SK-N-SH (cell line): ENCODE data around the gene KRT80. TPM values are rescaled to one million over a fixed set of nuclear protein-coding genes. Genes with fewer than 3 reads are reported as not detected.
A peak's percentile ranks its signal among the peaks of the same experiment; 100 is the strongest.

Experiments
- CTCF ChIA-PET: fragments of 300-600, 350-600 bp; formaldehyde crosslinking; extraction: SDS; loops from one replicate; lab custom pipeline; 2021; lab: Yijun Ruan, JAX
- POLR2A ChIA-PET: fragments of 350-600 bp; sonication (Branson Sonifier 250); formaldehyde crosslinking; extraction: SDS; loops from one replicate; lab custom pipeline; 2020; ENCODE audit warnings: antibody characterized with exemption, inconsistent platforms; lab: Yijun Ruan, JAX
- DNase-seq: peaks from one replicate; pipeline ENCODE4 v3.0.0; 2012
- H2AFZ ChIP-seq: fragments of 200-600 bp; sonication (generic); 2 replicates; pipeline ENCODE4 v1.8.1; 2016; ENCODE audit warnings: antibody characterized with exemption, mild to moderate bottlenecking, low read depth
- H3F3A ChIP-seq: fragments of 200-600 bp; sonication (generic); replicated peaks from 2 replicates; pipeline ENCODE3; 2016; ENCODE audit warnings: antibody characterized with exemption, mild to moderate bottlenecking; ENCODE audit not compliant: insufficient read depth
- H3K27ac ChIP-seq, 2 experiments: fragments of 200-500 bp in 1 of 2; fragments of 200-600 bp in 1 of 2; sonication (Bioruptor generic) in 1 of 2; sonication (generic), shearing (Covaris generic) in 1 of 2; 2 replicates each; pipeline versions ENCODE4 v1.5.1 to v1.6.1; 2014 to 2016; ENCODE audit warnings: low read depth in 2 of 2, inconsistent platforms in 1 of 2, low read length in 1 of 2, mild to moderate bottlenecking in 1 of 2, mixed read lengths in 1 of 2
- H3K27me3 ChIP-seq: fragments of 200-600 bp; sonication (generic), shearing (Covaris generic); 2 replicates; pipeline ENCODE4 v1.6.1; 2016; ENCODE audit warnings: mixed run types; ENCODE audit not compliant: insufficient read depth
- H3K36me3 ChIP-seq, 2 experiments: fragments of 200-500 bp in 1 of 2; fragments of 200-600 bp in 1 of 2; sonication (Bioruptor generic) in 1 of 2; sonication (generic) in 1 of 2; replicated peaks in 1 of 2; 2 replicates each; pipeline versions ENCODE3 to v1.5.1; 2014 to 2016; ENCODE audit warnings: low read length in 1 of 2, mild to moderate bottlenecking in 1 of 2; ENCODE audit not compliant: insufficient read depth in 2 of 2, control insufficient read depth in 1 of 2
- H3K4me1 ChIP-seq, 2 experiments: fragments of 200-500 bp in 1 of 2; fragments of 200-600 bp in 1 of 2; sonication (Bioruptor generic) in 1 of 2; sonication (generic), shearing (Covaris generic) in 1 of 2; 2 replicates each; pipeline versions ENCODE4 v1.5.1 to v1.6.1; 2014 to 2016; ENCODE audit warnings: low read depth in 1 of 2, low read length in 1 of 2, mixed run types in 1 of 2; ENCODE audit not compliant: insufficient read depth in 2 of 2, control insufficient read depth in 1 of 2
- H3K4me2 ChIP-seq: fragments of 200-600 bp; sonication (generic), shearing (Covaris generic); 2 replicates; pipeline ENCODE4 v1.6.1; 2017; ENCODE audit warnings: mixed run types
- H3K4me3 ChIP-seq, 2 experiments: fragments of 200-500 bp in 1 of 2; fragments of 200-600 bp in 1 of 2; sonication (Bioruptor generic) in 1 of 2; sonication (generic), shearing (Covaris generic) in 1 of 2; 2 replicates each; pipeline versions ENCODE4 v1.5.1 to v1.8.1; 2014 to 2016; ENCODE audit warnings: low read depth in 2 of 2, inconsistent platforms in 1 of 2, low read length in 1 of 2, mild to moderate bottlenecking in 1 of 2, mixed read lengths in 1 of 2, moderate library complexity in 1 of 2
- H3K79me2 ChIP-seq: fragments of 200-600 bp; sonication (generic); 2 replicates; pipeline ENCODE4 v1.8.1; 2017; ENCODE audit warnings: mild to moderate bottlenecking; ENCODE audit not compliant: insufficient read depth
- H3K9ac ChIP-seq: fragments of 200-600 bp; sonication (generic); 2 replicates; pipeline ENCODE4 v1.6.1; 2017; ENCODE audit warnings: mixed run types
- H3K9me2 ChIP-seq: fragments of 200-600 bp; sonication (generic); 2 replicates; pipeline ENCODE4 v1.6.1; 2017; ENCODE audit warnings: mixed run types
- H3K9me3 ChIP-seq: fragments of 200-600 bp; sonication (generic); 2 replicates; pipeline ENCODE4 v1.6.1; 2017; ENCODE audit warnings: mixed run types, mild to moderate bottlenecking, moderate library complexity
- H4K20me1 ChIP-seq: fragments of 200-600 bp; sonication (generic); 2 replicates; pipeline ENCODE4 v1.6.1; 2017; ENCODE audit warnings: mild to moderate bottlenecking, mixed run types; ENCODE audit not compliant: insufficient read depth
- CHD2 ChIP-seq: fragments of 150-350 bp; IDR thresholded peaks from 2 replicates; pipeline ENCODE4 v1.6.1; 2018; ENCODE audit warnings: low read length; ENCODE audit not compliant: partially characterized antibody
- EP300 ChIP-seq, 2 experiments: IDR thresholded peaks; 2 replicates each; pipeline versions ENCODE4 v1.4.0 to v1.6.1; 2012; ENCODE audit warnings: borderline replicate concordance in 1 of 2, low read depth in 1 of 2, low read length in 1 of 2
- FOXJ3 ChIP-seq: sonication (generic); formaldehyde crosslinking; IDR thresholded peaks from 2 replicates; pipeline ENCODE4 v1.5.1; 2020; ENCODE audit warnings: mild to moderate bottlenecking, missing genetic modification reagents
- FOXM1 ChIP-seq: IDR thresholded peaks from 2 replicates; pipeline ENCODE4 v1.4.0; 2012; ENCODE audit warnings: low read depth, mild to moderate bottlenecking
- GABPA ChIP-seq: IDR thresholded peaks from 2 replicates; pipeline ENCODE4 v1.4.0; 2012; ENCODE audit warnings: low read depth, mild to moderate bottlenecking
- GATA2 ChIP-seq: sonication (generic); formaldehyde crosslinking; IDR thresholded peaks from 2 replicates; pipeline ENCODE4 v1.5.0; 2020; ENCODE audit warnings: mild to moderate bottlenecking, missing genetic modification reagents
- JUND ChIP-seq: IDR thresholded peaks from 2 replicates; pipeline ENCODE4 v1.4.0; 2012
- MEF2A ChIP-seq: IDR thresholded peaks from 2 replicates; pipeline ENCODE4 v1.4.0; 2012; ENCODE audit warnings: low read depth, borderline replicate concordance
- MXI1 ChIP-seq: IDR thresholded peaks from 2 replicates; pipeline ENCODE4 v1.6.1; 2012; ENCODE audit warnings: mild to moderate bottlenecking, low read depth, low read length, improper control_type of control experiment
- NRF1 ChIP-seq: IDR thresholded peaks from 2 replicates; pipeline ENCODE4 v1.6.1; 2012; ENCODE audit warnings: low read depth, mild to moderate bottlenecking, low read length
- RFX5 ChIP-seq: IDR thresholded peaks from 2 replicates; pipeline ENCODE4 v1.6.1; 2012; ENCODE audit warnings: mild to moderate bottlenecking, improper control_type of control experiment, low read length
- RXRA ChIP-seq: IDR thresholded peaks from 2 replicates; pipeline ENCODE4 v1.4.0; 2012; ENCODE audit warnings: low read depth, mild to moderate bottlenecking, borderline replicate concordance
- YY1 ChIP-seq: IDR thresholded peaks from 2 replicates; pipeline ENCODE4 v1.4.0; 2012; ENCODE audit warnings: low read depth, mild to moderate bottlenecking
- WGBS: methylation state at CpG from one replicate; pipeline ENCODE4 v1.1.6; 2017; ENCODE audit warnings: low lambda C conversion rate; 5-methylcytosine and 5-hydroxymethylcytosine counted together
- polyA plus RNA-seq, 3 experiments: library from polyadenylated mRNA; depleted of rRNA; stranded (reverse); fragments of >200 nt; gene quantifications; 2 replicates each; pipeline ENCODE4 v1.2.3, GENCODE V29; 2012
- TF ChIP-seq, protein P1 (sequence below): IDR thresholded peaks from 2 replicates; pipeline ENCODE4 v1.4.0; 2012; ENCODE audit warnings: low read depth
- TF ChIP-seq, protein P2 (sequence below): fragments of 150-350 bp; IDR thresholded peaks from 2 replicates; pipeline ENCODE4 v1.6.1; 2016; ENCODE audit warnings: mild to moderate bottlenecking, low read depth, low read length
- TF ChIP-seq, protein P3 (sequence below): fragments of 200-600 bp; sonication (generic); IDR thresholded peaks from 2 replicates; pipeline ENCODE4 v1.6.1; 2017; ENCODE audit warnings: antibody characterized with exemption, mild to moderate bottlenecking, moderate library complexity
- TF ChIP-seq, protein P4 (sequence below): IDR thresholded peaks from 2 replicates; pipeline ENCODE4; 2012

KRT80 gene
- polyA plus RNA-seq, 1 of the 3 experiments (the other 2 are of a cell fraction) = 14.9 TPM

DNA sequence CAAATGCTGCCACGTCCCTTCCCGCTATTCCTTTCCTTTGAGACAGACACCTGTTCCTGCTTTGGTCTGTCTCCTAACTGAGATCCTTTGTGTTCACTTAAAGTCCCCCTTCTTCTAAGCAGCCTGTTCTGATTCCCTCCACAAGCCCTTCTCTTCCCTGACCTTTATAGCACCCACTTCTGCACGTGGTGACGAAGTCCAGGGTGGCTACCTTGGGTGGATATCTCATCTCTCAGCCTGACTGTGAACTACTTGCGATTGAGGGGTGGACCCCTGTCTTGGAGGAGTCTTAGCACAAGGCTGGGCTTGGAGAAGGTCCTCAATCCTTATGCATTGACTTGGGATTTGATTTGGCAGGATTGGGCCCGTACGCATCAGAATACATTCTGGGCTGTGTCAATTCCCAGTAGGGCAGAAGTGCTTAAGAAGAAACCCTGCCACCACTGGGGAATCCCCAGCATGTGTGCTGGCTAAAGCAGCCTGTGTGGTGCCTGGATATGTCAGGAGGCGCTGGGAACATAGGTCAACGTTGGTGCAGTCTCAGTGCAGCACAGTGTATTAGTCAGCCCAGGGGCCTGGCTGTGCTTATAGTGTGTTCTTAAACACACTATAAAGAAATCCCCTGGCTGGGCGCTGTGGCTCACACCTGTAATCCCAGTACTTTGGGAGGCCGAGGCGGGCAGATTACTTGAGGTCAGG is 23.6 kb downstream of the KRT80 start:
- Histone ChIP-seq H3K4me2 (no peak overlapping the region), H3K36me3 (no peaks in the 10 kb centered on the region), H3K9ac (no peak overlapping the region), H4K20me1 (no peaks in the 10 kb centered on the region), H3K27ac (no peak overlapping the region), H3K27me3 (no peaks in the 10 kb centered on the region), H2AFZ (no peak overlapping the region), H3K4me3 (no peak overlapping the region), H3K9me3 (no peaks in the 10 kb centered on the region), H3F3A (peaks cover 14% of the 10 kb centered on the region), H3K9me2 (no peaks in the 10 kb centered on the region), H3K4me1 (peaks cover 10 to 31% of the 10 kb centered on the region in 2 experiments; a peak in 3 of 4 replicates), H3K79me2 (no peaks in the 10 kb centered on the region)
- DNase-seq = no peak
- CTCF ChIA-PET = interaction anchor here (0.7 to 2.7 kb wide), 8 partner anchors 54 to 202 kb away, joined by 3 to 12 read pairs (median 3); no protein-coding TSS in a partner anchor
- no peak for TF ChIP-seq FOXM1
- TF ChIP-seq, protein P1, sequence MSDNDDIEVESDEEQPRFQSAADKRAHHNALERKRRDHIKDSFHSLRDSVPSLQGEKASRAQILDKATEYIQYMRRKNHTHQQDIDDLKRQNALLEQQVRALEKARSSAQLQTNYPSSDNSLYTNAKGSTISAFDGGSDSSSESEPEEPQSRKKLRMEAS = peak; percentile 21; the same call in 1 of the 2 replicates
- TF ChIP-seq RFX5 = no peak
- no peak for TF ChIP-seq YY1
- TF ChIP-seq EP300 (IDR thresholded peaks at IDR 0.05; ENCODE audit: borderline replicate concordance in 1 of 2, low read depth in 1 of 2, low read length in 1 of 2) = no peak
- POLR2A ChIA-PET = no interaction called here
- 73% methylated on average over 9 of the region's 12 CpGs for WGBS

GRCh38 chr12:52167526-52167925 is 24.3 kb downstream of the KRT80 start:
- 68% methylated on average over 3 of the region's 3 CpGs for WGBS
- ChIA-PET POLR2A (no interaction called here), CTCF (interaction anchor here (0.7 to 1.3 kb wide), 5 partner anchors 54 to 203 kb away, joined by 3 to 4 read pairs (median 3); no protein-coding TSS in a partner anchor)
- Histone ChIP-seq H3K4me3 (no peak overlapping the region), H3K27ac (no peak overlapping the region), H3K36me3 (no peaks in the 10 kb centered on the region), H3K9me2 (no peaks in the 10 kb centered on the region), H3K4me1 (peaks cover 10 to 26% of the 10 kb centered on the region in 2 experiments; a peak in 3 of 4 replicates), H3F3A (peaks cover 14% of the 10 kb centered on the region), H3K79me2 (no peaks in the 10 kb centered on the region), H3K9me3 (no peaks in the 10 kb centered on the region)
- DNase-seq = no peak
- no peak for TF ChIP-seq CHD2
- TF ChIP-seq, protein P2, sequence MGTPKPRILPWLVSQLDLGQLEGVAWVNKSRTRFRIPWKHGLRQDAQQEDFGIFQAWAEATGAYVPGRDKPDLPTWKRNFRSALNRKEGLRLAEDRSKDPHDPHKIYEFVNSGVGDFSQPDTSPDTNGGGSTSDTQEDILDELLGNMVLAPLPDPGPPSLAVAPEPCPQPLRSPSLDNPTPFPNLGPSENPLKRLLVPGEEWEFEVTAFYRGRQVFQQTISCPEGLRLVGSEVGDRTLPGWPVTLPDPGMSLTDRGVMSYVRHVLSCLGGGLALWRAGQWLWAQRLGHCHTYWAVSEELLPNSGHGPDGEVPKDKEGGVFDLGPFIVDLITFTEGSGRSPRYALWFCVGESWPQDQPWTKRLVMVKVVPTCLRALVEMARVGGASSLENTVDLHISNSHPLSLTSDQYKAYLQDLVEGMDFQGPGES = no peak
- no peak for TF ChIP-seq GABPA
- no peak for TF ChIP-seq NRF1
- TF ChIP-seq, all 33 proteins: peak for 0
- Histone ChIP-seq H2AFZ (no peak overlapping the region), H3K9ac (no peak overlapping the region), H3K4me2 (no peak overlapping the region), H4K20me1 (no peaks in the 10 kb centered on the region), H3K27me3 (no peaks in the 10 kb centered on the region)

DNA sequence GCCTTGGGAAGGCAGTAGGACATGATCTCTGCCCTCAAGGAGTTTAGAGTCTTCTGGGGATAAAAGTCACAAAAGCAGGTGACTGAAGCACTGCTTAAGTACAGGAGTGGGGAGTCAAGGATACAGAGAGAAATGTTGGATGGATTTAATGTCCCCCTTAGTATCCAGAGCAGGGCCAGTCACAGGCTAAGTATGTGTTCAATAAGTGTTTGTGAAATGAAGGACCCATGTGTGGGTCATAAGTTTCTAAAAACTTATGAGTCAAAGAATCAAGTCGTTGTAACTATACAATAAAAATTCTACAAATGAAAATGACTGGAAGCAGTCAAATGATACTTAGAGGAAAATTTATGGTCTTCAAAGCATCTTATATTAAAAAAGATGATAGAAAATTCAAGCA is 25.1 kb downstream of the KRT80 start:
- peaks cover 10 to 21% of the 10 kb centered on the region in 2 experiments; a peak in 3 of 4 replicates for H3K4me1 ChIP-seq
- WGBS = 35% methylated on average over 1 of the region's 1 CpG
- TF ChIP-seq RXRA = no peak
- TF ChIP-seq, protein P1 = no peak
- TF ChIP-seq, protein P3, sequence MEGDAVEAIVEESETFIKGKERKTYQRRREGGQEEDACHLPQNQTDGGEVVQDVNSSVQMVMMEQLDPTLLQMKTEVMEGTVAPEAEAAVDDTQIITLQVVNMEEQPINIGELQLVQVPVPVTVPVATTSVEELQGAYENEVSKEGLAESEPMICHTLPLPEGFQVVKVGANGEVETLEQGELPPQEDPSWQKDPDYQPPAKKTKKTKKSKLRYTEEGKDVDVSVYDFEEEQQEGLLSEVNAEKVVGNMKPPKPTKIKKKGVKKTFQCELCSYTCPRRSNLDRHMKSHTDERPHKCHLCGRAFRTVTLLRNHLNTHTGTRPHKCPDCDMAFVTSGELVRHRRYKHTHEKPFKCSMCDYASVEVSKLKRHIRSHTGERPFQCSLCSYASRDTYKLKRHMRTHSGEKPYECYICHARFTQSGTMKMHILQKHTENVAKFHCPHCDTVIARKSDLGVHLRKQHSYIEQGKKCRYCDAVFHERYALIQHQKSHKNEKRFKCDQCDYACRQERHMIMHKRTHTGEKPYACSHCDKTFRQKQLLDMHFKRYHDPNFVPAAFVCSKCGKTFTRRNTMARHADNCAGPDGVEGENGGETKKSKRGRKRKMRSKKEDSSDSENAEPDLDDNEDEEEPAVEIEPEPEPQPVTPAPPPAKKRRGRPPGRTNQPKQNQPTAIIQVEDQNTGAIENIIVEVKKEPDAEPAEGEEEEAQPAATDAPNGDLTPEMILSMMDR = no peak
- no peak for TF ChIP-seq JUND
- TF ChIP-seq MXI1 = no peak
- TF ChIP-seq YY1 = no peak
- no peak for TF ChIP-seq FOXJ3 (CRISPR knock-in tag)
- no peak for TF ChIP-seq RFX5
- no peak for TF ChIP-seq GATA2 (CRISPR knock-in tag)
- TF ChIP-seq, protein P4, sequence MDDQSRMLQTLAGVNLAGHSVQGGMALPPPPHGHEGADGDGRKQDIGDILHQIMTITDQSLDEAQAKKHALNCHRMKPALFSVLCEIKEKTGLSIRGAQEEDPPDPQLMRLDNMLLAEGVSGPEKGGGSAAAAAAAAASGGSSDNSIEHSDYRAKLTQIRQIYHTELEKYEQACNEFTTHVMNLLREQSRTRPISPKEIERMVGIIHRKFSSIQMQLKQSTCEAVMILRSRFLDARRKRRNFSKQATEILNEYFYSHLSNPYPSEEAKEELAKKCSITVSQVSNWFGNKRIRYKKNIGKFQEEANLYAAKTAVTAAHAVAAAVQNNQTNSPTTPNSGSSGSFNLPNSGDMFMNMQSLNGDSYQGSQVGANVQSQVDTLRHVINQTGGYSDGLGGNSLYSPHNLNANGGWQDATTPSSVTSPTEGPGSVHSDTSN = no peak
- no peak for TF ChIP-seq MEF2A

More for the DNA sequence above, 25.1 kb downstream of the KRT80 start:
- H3K4me3 ChIP-seq = no peak overlapping the region
- H3K9ac ChIP-seq = no peak overlapping the region
- H3K36me3 ChIP-seq = no peaks in the 10 kb centered on the region
- peaks cover 14% of the 10 kb centered on the region for H3F3A ChIP-seq
- no peaks in the 10 kb centered on the region for H3K27me3 ChIP-seq
- no peak for DNase-seq
- H3K79me2 ChIP-seq = no peaks in the 10 kb centered on the region
- H3K4me2 ChIP-seq = no peak overlapping the region
- H3K9me3 ChIP-seq = no peaks in the 10 kb centered on the region
- H2AFZ ChIP-seq = no peak overlapping the region
- H3K9me2 ChIP-seq = no peaks in the 10 kb centered on the region
- H4K20me1 ChIP-seq = no peaks in the 10 kb centered on the region
- CTCF ChIA-PET = interaction anchor here (1.2 to 1.5 kb wide), 4 partner anchors 10 to 144 kb away, joined by 3 to 7 read pairs (median 4); no protein-coding TSS in a partner anchor
- H3K27ac ChIP-seq = no peak overlapping the region; a peak in 1 of 4 replicates
- POLR2A ChIA-PET = no interaction called here
